NT2/D1 (cell line): Measurements from ENCODE around the gene NCKAP1.

Source experiments
- SUZ12 ChIP-seq: IDR thresholded peaks from 2 replicates; pipeline ENCODE4 v1.6.1; 2011; ENCODE audit not compliant: insufficient read length, insufficient read depth; ENCODE audit errors: extremely low read depth
- YY1 ChIP-seq: IDR thresholded peaks from 2 replicates; pipeline ENCODE4 v1.6.1; 2011; ENCODE audit not compliant: insufficient read length, insufficient read depth
- ZNF274 ChIP-seq: IDR thresholded peaks from 2 replicates; pipeline ENCODE4 v1.6.1; 2011; ENCODE audit warnings: mild to moderate bottlenecking, low read depth, low read length

- TF ChIP-seq ZNF274 (no peak), SUZ12 (no peak), YY1 (no peak)
These were observed 24.8 kb upstream of the NCKAP1 start for GRCh38 chr2:183063083-183063482.
